Osteoblast (primary cell): ENCODE measurements around the gene ALPG. TPM values are rescaled to one million over a fixed set of nuclear protein-coding genes. Genes with fewer than 3 reads are reported as not detected.

ENCODE experiments used
- DNase-seq: peaks from one replicate; pipeline ENCODE4 v3.0.0; 2011; ENCODE audit warnings: low spot score, mixed read lengths; ENCODE audit not compliant: insufficient read length; ENCODE audit errors: missing footprints
- H2AFZ ChIP-seq: 2 replicates; pipeline ENCODE4 v1.6.0; 2011; ENCODE audit warnings: mild to moderate bottlenecking, low read length
- H3K27ac ChIP-seq: 2 replicates; pipeline ENCODE4 v1.5.1; 2011; ENCODE audit warnings: mild to moderate bottlenecking, low read depth, low read length, moderate library complexity
- H3K27me3 ChIP-seq: 2 replicates; pipeline ENCODE4 v1.6.0; 2012; ENCODE audit warnings: mild to moderate bottlenecking, control low read depth, inconsistent platforms, low read length, moderate library complexity; ENCODE audit not compliant: insufficient read depth
- H3K36me3 ChIP-seq: 2 replicates; pipeline ENCODE4 v1.5.1; 2011; ENCODE audit warnings: mild to moderate bottlenecking, low read length, control low read depth, moderate library complexity; ENCODE audit not compliant: insufficient read depth
- H3K4me1 ChIP-seq: 2 replicates; pipeline ENCODE4 v1.5.1; 2011; ENCODE audit warnings: mild to moderate bottlenecking, low read length, control low read depth, moderate library complexity; ENCODE audit not compliant: insufficient read depth
- H3K4me2 ChIP-seq: 2 replicates; pipeline ENCODE4 v1.6.0; 2011; ENCODE audit warnings: mild to moderate bottlenecking, low read length; ENCODE audit not compliant: insufficient read depth
- H3K4me3 ChIP-seq: fragments of 200-600 bp; sonication (generic); 3 replicates; pipeline ENCODE4 v1.5.1; 2012; ENCODE audit warnings: mild to moderate bottlenecking, low read length, inconsistent platforms; ENCODE audit not compliant: insufficient read depth
- H3K79me2 ChIP-seq: 2 replicates; pipeline ENCODE4 v1.6.0; 2012; ENCODE audit warnings: mild to moderate bottlenecking, low read length, control low read depth, inconsistent platforms; ENCODE audit not compliant: insufficient read depth
- H3K9me3 ChIP-seq: 2 replicates; pipeline ENCODE4 v1.5.1; 2011; ENCODE audit warnings: low read depth, low read length, control low read depth
- H4K20me1 ChIP-seq: 2 replicates; pipeline ENCODE4 v1.6.0; 2012; ENCODE audit warnings: mild to moderate bottlenecking, low read length, control low read depth; ENCODE audit not compliant: insufficient read depth
- CTCF ChIP-seq: IDR thresholded peaks from 2 replicates; pipeline ENCODE4 v1.5.1; 2011; ENCODE audit warnings: mild to moderate bottlenecking, low read depth, low read length, moderate library complexity; ENCODE audit errors: extremely low read depth
- total RNA-seq: library from RNA; depleted of rRNA; stranded (reverse); fragments of >200 nt; gene quantifications from 2 replicates; pipeline ENCODE4 v1.2.3, GENCODE V29; 2012

The ALPG gene
- total RNA-seq, 1 donor, result not detected

GRCh38 chr2:232454630-232455029 lies 48.0 kb downstream of the ALPG start:
- Histone ChIP-seq H3K27ac (no peak overlapping the region), H3K4me3 (no peak overlapping the region), H3K4me2 (no peak overlapping the region), H2AFZ (no peak overlapping the region), H3K36me3 (no peaks in the 10 kb centered on the region), H3K79me2 (no peaks in the 10 kb centered on the region), H3K4me1 (no peaks in the 10 kb centered on the region), H3K27me3 (peaks cover 12% of the 10 kb centered on the region), H4K20me1 (no peaks in the 10 kb centered on the region), H3K9me3 (no peaks in the 10 kb centered on the region)
- TF ChIP-seq CTCF, result no peak
- DNase-seq, result no peak

- no peak within 1 kb of the TSS for H3K4me2 ChIP-seq
- no peaks in the 10 kb centered on the region for H3K4me1 ChIP-seq
- H3K9me3 ChIP-seq, result no peaks in the 10 kb centered on the region
- H2AFZ ChIP-seq, result no peak within 1 kb of the TSS
- H3K27me3 ChIP-seq, result peaks cover 15% of the 10 kb centered on the region
- no peak for TF ChIP-seq CTCF
- H4K20me1 ChIP-seq, result no peaks in the 10 kb centered on the region
- peak; percentile 73 for DNase-seq
- no peak within 1 kb of the TSS for H3K4me3 ChIP-seq
- H3K79me2 ChIP-seq, result no peaks in the 10 kb centered on the region
- H3K27ac ChIP-seq, result no peak within 1 kb of the TSS
- no peaks in the 10 kb centered on the region for H3K36me3 ChIP-seq
Measured at GRCh38 chr2:232455426-232456255, 49.0 kb downstream of the ALPG start, which contains the start of gene ALPI. Gene ALPI, plus strand, starts transcription at chr2:232456153. Its CDS starts 47 bp downstream, at chr2:232456200.

- no peak for TF ChIP-seq CTCF
- no peaks in the 10 kb centered on the region for H4K20me1 ChIP-seq
- H3K4me3 ChIP-seq, result no peak overlapping the region
- H3K9me3 ChIP-seq, result no peaks in the 10 kb centered on the region
- no peak overlapping the region for H2AFZ ChIP-seq
- H3K27me3 ChIP-seq, result peaks cover 15% of the 10 kb centered on the region
- H3K27ac ChIP-seq, result no peak overlapping the region
- peak; percentile 87 for DNase-seq
- H3K79me2 ChIP-seq, result no peaks in the 10 kb centered on the region
- no peak overlapping the region for H3K4me2 ChIP-seq
- H3K36me3 ChIP-seq, result no peaks in the 10 kb centered on the region
- H3K4me1 ChIP-seq, result no peaks in the 10 kb centered on the region
Measured at GRCh38 chr2:232456296-232457120, 49.9 kb downstream of the ALPG start.
